ENCODE data around the gene STXBP5L. TPM values are rescaled to one million over a fixed set of nuclear protein-coding genes. Genes with fewer than 3 reads are reported as not detected.
A peak's percentile ranks its signal among the peaks of the same experiment; 100 is the strongest.

STXBP5L gene
- total RNA-seq, 1 donor from 2014 or later: 1.7 TPM

DNA sequence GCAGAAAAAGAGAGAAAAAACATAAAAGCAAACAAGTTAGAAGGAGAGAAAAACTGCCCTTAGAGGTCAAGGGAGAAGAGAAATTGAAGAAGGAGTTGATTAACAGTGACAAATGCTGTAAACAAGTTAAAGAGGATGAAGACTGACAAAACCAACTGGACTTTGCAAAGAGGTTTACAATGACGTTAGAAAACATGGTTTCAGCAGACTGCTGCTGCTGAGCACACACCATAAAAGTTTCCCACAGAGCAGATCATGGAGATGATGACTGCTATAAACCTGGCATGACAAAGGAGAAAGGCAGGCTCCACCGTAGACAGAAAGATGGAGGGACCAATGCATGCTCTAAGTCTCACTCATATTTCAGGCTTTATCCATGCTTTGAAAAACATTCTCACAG lies 559.1 kb downstream of the STXBP5L start:
- Mint-ChIP-seq H3K4me1 (no peaks in the 10 kb centered on the region), H3K27ac (peak overlapping the region; percentile 13), H3K27me3 (ENCODE audit: low read depth) (no peaks in the 10 kb centered on the region), H3K9me3 (no peaks in the 10 kb centered on the region), H3K36me3 (peaks cover 13% of the 10 kb centered on the region), H3K4me3 (no peak overlapping the region)
- TF ChIP-seq, protein P1, sequence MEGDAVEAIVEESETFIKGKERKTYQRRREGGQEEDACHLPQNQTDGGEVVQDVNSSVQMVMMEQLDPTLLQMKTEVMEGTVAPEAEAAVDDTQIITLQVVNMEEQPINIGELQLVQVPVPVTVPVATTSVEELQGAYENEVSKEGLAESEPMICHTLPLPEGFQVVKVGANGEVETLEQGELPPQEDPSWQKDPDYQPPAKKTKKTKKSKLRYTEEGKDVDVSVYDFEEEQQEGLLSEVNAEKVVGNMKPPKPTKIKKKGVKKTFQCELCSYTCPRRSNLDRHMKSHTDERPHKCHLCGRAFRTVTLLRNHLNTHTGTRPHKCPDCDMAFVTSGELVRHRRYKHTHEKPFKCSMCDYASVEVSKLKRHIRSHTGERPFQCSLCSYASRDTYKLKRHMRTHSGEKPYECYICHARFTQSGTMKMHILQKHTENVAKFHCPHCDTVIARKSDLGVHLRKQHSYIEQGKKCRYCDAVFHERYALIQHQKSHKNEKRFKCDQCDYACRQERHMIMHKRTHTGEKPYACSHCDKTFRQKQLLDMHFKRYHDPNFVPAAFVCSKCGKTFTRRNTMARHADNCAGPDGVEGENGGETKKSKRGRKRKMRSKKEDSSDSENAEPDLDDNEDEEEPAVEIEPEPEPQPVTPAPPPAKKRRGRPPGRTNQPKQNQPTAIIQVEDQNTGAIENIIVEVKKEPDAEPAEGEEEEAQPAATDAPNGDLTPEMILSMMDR (IDR thresholded peaks at IDR 0.05; ENCODE audit: unreplicated experiment): no peak
- DNase-seq (ENCODE audit: low spot score in 2 of 2, unreplicated experiment in 2 of 2): no peak

DNA sequence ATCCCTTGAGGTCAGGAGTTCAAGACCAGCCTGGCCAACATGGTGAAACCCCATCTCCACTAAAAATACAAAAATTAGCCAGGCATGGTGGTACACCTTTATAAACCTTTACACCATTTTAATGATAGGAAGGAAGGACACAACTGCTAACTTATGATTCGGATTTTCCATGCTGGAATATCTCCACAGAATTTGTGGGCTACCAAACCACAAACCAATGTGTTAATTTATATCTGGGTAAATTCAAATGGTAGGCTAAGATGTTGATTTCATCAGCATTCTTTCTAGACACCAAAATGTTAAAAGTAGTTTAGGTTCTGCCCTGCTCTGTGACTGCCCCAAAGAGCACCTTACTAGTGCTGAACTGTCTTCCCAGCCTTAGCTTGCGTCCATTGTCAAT lies 565.0 kb downstream of the STXBP5L start:
- TF ChIP-seq, protein P1 (IDR thresholded peaks at IDR 0.05; ENCODE audit: unreplicated experiment): no peak
- H3K4me1 Mint-ChIP-seq: no peaks in the 10 kb centered on the region
- no peak overlapping the region for H3K4me3 Mint-ChIP-seq
- H3K36me3 Mint-ChIP-seq: peaks cover 7% of the 10 kb centered on the region
- DNase-seq (ENCODE audit: low spot score in 2 of 2, unreplicated experiment in 2 of 2): no peak
- H3K27me3 Mint-ChIP-seq (ENCODE audit: low read depth): no peaks in the 10 kb centered on the region
- H3K9me3 Mint-ChIP-seq: no peaks in the 10 kb centered on the region
- no peak overlapping the region for H3K27ac Mint-ChIP-seq

Small RNA genes within 50 kb of the gene (microRNA-seq; reads per million reads assigned to microRNA genes)
- not detected for gene MIR5682

Other genes starting within 250 kb of the STXBP5L start
- gene HGD, start 226.0 kb upstream of the STXBP5L start, total RNA-seq: 0.29 to 0.67 TPM (median 0.60 TPM) in 3 replicates
- 17.3 to 19.5 TPM (median 19.1 TPM) in 3 replicates for gene RABL3, start 165.7 kb upstream of the STXBP5L start, total RNA-seq
- 17.9 to 19.7 TPM (median 18.0 TPM) in 3 replicates for gene GTF2E1, start 165.5 kb upstream of the STXBP5L start, total RNA-seq

Measured in mesothelial cell of epicardium (in vitro differentiated cells).